T-helper 1 cell treated with Interleukin-12 subunit alpha and Interleukin-12 subunit beta and Interleukin-4 antibody, amounts not matched to agents 30 μg/mL and 1 μg/mL, for 36 hours (primary cell): ENCODE measurements around the gene USP17L25.
A peak's percentile ranks its signal among the peaks of the same experiment; 100 is the strongest.
"Not testable (repeated sequence)": the region's sequence is repeated elsewhere in the genome, so short reads cannot be mapped to it uniquely, and the experiment has no call there.

Experiments used
- H3K27ac Mint-ChIP-seq: one replicate; pipeline ENCODE4 v1.8.0; 2021; ENCODE audit warnings: mild to moderate bottlenecking, mixed read lengths
- H3K27me3 Mint-ChIP-seq: one replicate; pipeline ENCODE4 v1.8.0; 2021; ENCODE audit warnings: low read depth, mixed read lengths
- H3K36me3 Mint-ChIP-seq: one replicate; pipeline ENCODE4 v1.8.0; 2021; ENCODE audit warnings: low read depth, mixed read lengths
- H3K4me1 Mint-ChIP-seq: one replicate; pipeline ENCODE4 v1.8.0; 2021; ENCODE audit warnings: low read depth, mixed read lengths
- H3K4me3 Mint-ChIP-seq: one replicate; pipeline ENCODE4 v1.8.0; 2021; ENCODE audit warnings: mild to moderate bottlenecking, moderate library complexity, mixed read lengths
- H3K9me3 Mint-ChIP-seq: one replicate; pipeline ENCODE4 v1.8.0; 2021; ENCODE audit warnings: mixed read lengths

The USP17L25 gene

GRCh38 chr4:9329611-9330010 is at the start of gene USP17L25:
Gene USP17L25 (plus strand): TSS chr4:9329911. CDS start chr4:9329911, 0 bp downstream.
- not testable (repeated sequence) for H3K4me1 Mint-ChIP-seq, H3K27ac Mint-ChIP-seq, H3K27me3 Mint-ChIP-seq, H3K9me3 Mint-ChIP-seq, H3K4me3 Mint-ChIP-seq, H3K36me3 Mint-ChIP-seq

DNA sequence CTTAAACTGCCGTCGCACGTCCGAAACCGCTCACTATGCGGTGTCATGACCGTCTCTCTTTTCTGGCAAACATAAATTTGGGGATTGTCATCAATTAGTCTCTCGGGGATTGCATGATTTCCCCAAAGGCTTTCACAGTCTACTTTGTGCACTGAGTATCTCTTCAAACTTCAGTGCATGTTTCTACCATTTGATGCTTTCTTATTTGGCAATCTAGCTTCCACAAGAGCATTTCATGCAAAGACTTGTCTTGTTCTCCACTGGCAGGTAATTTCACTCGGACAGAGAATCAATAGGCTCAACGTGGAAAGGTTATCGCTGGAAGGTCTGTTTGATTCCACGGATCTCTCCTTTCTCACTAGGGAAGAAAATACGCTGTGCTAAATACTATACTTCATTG is 5.5 kb upstream of the USP17L25 start:
- not testable (repeated sequence) for H3K36me3 Mint-ChIP-seq, H3K4me1 Mint-ChIP-seq, H3K27ac Mint-ChIP-seq, H3K27me3 Mint-ChIP-seq, H3K4me3 Mint-ChIP-seq, H3K9me3 Mint-ChIP-seq

GRCh38 chr4:9324865-9325264 is 4.8 kb upstream of the USP17L25 start, which contains the start of gene USP17L24:
Gene USP17L24 (plus strand): TSS chr4:9325165. CDS start chr4:9325165, 0 bp downstream.
- H3K36me3 Mint-ChIP-seq, H3K4me1 Mint-ChIP-seq, H3K4me3 Mint-ChIP-seq, H3K9me3 Mint-ChIP-seq, H3K27ac Mint-ChIP-seq, H3K27me3 Mint-ChIP-seq: not testable (repeated sequence)

DNA sequence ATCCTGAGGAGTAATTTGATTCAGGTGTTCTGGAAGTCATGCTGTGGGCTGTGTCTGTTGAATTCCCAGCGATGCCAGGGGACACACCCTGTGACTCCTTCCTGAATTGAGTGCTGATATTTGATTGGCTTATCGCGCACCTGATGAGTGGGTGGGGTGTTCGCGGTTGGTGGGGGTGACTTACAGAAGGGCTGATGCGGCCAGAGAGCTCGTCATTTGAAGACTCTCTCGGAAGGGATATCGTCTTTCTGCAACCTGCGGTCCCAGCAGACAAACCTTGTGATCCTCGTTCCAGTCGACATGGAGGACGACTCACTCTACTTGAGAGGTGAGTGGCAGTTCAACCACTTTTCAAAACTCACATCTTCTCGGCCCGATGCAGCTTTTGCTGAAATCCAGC is 4.6 kb downstream of the USP17L25 start, which contains the start of gene USP17L26:
Gene USP17L26 (plus strand): TSS at position 301 of the 400 bp plus-strand sequence. CDS start 0 bp downstream, at position 301.
- not testable (repeated sequence) for H3K9me3 Mint-ChIP-seq, H3K27me3 Mint-ChIP-seq, H3K27ac Mint-ChIP-seq, H3K4me1 Mint-ChIP-seq, H3K36me3 Mint-ChIP-seq, H3K4me3 Mint-ChIP-seq

DNA sequence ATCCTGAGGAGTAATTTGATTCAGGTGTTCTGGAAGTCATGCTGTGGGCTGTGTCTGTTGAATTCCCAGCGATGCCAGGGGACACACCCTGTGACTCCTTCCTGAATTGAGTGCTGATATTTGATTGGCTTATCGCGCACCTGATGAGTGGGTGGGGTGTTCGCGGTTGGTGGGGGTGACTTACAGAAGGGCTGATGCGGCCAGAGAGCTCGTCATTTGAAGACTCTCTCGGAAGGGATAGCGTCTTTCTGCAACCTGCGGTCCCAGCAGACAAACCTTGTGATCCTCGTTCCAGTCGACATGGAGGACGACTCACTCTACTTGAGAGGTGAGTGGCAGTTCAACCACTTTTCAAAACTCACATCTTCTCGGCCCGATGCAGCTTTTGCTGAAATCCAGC is 9.4 kb downstream of the USP17L25 start, which contains the start of gene USP17L5:
Gene USP17L5 (plus strand): TSS at position 301 of the 400 bp plus-strand sequence. CDS start 0 bp downstream, at position 301.
- not testable (repeated sequence) for H3K4me1 Mint-ChIP-seq, H3K27me3 Mint-ChIP-seq, H3K36me3 Mint-ChIP-seq, H3K4me3 Mint-ChIP-seq, H3K9me3 Mint-ChIP-seq, H3K27ac Mint-ChIP-seq

- H3K27ac Mint-ChIP-seq = not testable (repeated sequence)
These were observed 14.1 kb downstream of the USP17L25 start, which contains the start of gene USP17L27 for GRCh38 chr4:9343848-9344247. Gene USP17L27 (plus strand): TSS chr4:9344148. CDS start chr4:9344148, 0 bp downstream.

GRCh38 chr4:9348593-9348992 is 18.9 kb downstream of the USP17L25 start, which contains the start of gene USP17L28:
Gene USP17L28 (plus strand): TSS chr4:9348893. CDS start chr4:9348893, 0 bp downstream.
- H3K4me3 Mint-ChIP-seq, H3K4me1 Mint-ChIP-seq, H3K27me3 Mint-ChIP-seq, H3K9me3 Mint-ChIP-seq, H3K27ac Mint-ChIP-seq, H3K36me3 Mint-ChIP-seq: not testable (repeated sequence)

More at GRCh38 chr4:9343848-9344247, 14.1 kb downstream of the USP17L25 start, which contains the start of gene USP17L27:
- H3K9me3 Mint-ChIP-seq, H3K4me1 Mint-ChIP-seq, H3K36me3 Mint-ChIP-seq, H3K4me3 Mint-ChIP-seq, H3K27me3 Mint-ChIP-seq: not testable (repeated sequence)

DNA sequence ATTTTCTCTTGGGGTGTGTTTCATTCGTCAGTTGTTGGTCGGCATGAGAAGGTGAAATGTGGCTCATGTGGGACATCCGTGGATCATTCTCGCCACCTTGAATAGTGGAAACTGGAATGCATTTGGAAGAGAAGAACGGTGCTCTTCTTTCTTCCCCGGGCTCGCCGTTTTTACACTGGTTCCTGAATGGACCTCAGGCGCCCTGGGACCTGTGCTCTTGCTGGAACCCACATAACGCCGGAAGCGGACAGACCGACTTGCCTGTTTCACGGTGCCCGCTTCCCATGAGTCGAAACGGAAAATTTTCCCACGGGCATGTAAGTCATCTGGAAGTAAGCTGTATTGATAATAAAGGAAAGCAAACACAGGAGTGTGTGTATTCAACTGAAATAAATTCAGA is 21.2 kb downstream of the USP17L25 start:
- H3K4me3 Mint-ChIP-seq = not testable (repeated sequence)

DNA sequence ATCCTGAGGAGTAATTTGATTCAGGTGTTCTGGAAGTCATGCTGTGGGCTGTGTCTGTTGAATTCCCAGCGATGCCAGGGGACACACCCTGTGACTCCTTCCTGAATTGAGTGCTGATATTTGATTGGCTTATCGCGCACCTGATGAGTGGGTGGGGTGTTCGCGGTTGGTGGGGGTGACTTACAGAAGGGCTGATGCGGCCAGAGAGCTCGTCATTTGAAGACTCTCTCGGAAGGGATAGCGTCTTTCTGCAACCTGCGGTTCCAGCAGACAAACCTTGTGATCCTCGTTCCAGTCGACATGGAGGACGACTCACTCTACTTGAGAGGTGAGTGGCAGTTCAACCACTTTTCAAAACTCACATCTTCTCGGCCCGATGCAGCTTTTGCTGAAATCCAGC is 23.6 kb downstream of the USP17L25 start, which contains the start of gene USP17L29:
Gene USP17L29 (plus strand): TSS at position 301 of the 400 bp plus-strand sequence. CDS start 0 bp downstream, at position 301.
- H3K9me3 Mint-ChIP-seq, H3K4me3 Mint-ChIP-seq, H3K36me3 Mint-ChIP-seq, H3K27ac Mint-ChIP-seq, H3K4me1 Mint-ChIP-seq, H3K27me3 Mint-ChIP-seq: not testable (repeated sequence)

More for the DNA sequence above, 21.2 kb downstream of the USP17L25 start:
- not testable (repeated sequence) for H3K36me3 Mint-ChIP-seq, H3K27me3 Mint-ChIP-seq, H3K9me3 Mint-ChIP-seq, H3K27ac Mint-ChIP-seq, H3K4me1 Mint-ChIP-seq

- H3K4me1 Mint-ChIP-seq, H3K36me3 Mint-ChIP-seq, H3K27me3 Mint-ChIP-seq, H3K9me3 Mint-ChIP-seq, H3K27ac Mint-ChIP-seq, H3K4me3 Mint-ChIP-seq: not testable (repeated sequence)
These were observed 33.1 kb downstream of the USP17L25 start, which contains the start of gene USP17L30 for GRCh38 chr4:9362829-9363228. Gene USP17L30 (plus strand): TSS chr4:9363129. CDS start chr4:9363129, 0 bp downstream.

GRCh38 chr4:9379881-9380280 is 50.2 kb downstream of the USP17L25 start:
- peak overlapping the region; percentile 14 for H3K4me3 Mint-ChIP-seq
- not testable (repeated sequence) for H3K27me3 Mint-ChIP-seq, H3K4me1 Mint-ChIP-seq, H3K27ac Mint-ChIP-seq, H3K9me3 Mint-ChIP-seq, H3K36me3 Mint-ChIP-seq
